GM21390 (cell line): ENCODE measurements around the gene PARP15.
"Not testable (repeated sequence)": the region's sequence is repeated elsewhere in the genome, so short reads cannot be mapped to it uniquely, and the experiment has no call there.

Experiments used
- ATAC-seq: cut with Tn5 transposase; IDR thresholded peaks from one replicate; pipeline ENCODE4 v1.9.1; 2021; ENCODE audit not compliant: unreplicated experiment

The PARP15 gene

DNA sequence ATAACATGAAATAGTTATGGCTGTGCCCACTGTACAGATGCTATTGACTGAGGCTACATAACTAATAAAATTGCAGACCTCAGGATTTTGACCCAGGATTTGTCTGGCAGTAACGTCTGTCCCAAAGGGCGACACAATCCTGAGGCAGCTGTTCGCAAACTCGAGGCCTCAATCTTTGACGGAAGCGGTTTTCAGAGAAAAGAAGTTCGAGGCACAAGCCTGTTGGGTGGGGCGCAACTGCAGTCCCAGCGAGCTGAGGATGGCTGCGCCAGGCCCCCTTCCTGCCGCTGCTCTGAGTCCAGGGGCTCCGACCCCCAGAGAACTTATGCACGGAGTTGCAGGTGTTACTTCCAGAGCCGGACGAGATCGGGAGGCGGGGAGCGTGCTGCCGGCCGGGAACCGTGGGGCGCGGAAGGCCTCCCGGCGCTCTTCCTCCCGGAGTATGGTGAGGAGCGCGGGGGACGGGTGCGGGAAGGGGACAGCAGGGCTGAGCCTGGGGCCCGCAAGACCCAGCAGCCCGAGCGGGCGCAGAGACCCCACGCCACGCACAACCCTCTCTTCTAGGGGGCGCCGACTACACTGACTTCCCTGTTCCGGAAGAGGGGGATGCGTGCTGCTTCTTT lies at the start of gene PARP15:
TSS of gene PARP15 (plus strand) at position 242 of the 623 bp plus-strand sequence. CDS start at position 260, 18 bp downstream.
- ATAC-seq: no peak

DNA sequence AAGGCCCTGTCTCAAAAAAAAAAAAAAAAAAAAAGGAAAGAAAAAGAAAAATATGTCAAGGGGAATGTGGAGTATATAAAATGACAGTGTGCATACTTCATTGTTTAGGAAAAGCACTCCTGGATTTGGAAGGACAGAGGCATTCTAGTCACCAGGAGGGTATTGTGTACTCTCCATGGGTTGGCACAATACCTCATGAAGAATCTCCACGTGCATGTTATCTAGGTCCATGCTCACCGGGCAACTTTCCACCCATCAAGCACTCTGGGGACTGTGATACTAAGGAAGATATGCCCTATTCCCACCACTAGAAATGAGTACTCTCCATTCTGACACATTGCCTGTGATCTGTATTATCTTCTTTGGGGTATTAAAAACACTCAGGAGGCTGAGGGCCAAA lies 47.3 kb upstream of the PARP15 start:
- ATAC-seq: no peak

DNA sequence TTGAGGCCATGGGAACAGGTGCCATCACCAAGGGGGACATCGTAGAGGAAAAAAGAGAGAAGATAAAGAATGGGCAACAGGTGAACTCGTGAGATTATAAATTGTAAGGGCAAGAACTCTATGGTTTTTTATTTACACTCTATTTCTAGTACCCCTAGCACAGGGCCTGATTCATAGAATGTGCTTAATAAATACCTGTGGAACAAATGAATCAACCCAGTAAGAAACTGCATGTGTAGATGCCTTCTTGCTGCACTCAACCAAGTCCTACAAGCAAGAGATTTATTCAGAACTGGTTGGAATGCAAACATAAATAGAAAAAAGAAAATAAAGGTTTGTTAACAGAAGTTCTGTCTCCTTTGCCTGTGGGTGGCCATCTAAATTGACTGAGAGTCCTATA lies 44.0 kb upstream of the PARP15 start:
- no peak for ATAC-seq

DNA sequence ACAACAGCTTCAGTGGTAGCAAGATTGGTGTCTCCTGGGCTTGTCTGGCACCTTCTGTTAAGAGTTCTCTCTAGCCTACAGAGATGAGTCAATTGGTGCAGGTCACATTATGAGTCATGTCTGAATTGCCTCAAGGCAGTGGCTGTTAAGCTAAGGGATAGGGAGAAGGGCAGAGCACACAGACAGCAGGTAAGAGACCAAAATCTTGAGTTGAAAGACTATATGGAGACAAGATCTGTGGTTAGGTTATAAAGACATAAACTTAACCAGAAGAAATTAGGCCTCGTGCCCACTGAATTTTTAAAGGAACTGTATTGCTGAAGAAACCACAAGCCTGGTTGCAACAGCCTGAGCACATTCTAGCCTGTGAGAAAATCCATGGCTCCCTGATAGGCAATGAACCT lies 43.5 kb upstream of the PARP15 start:
- peak; percentile 100 for ATAC-seq

DNA sequence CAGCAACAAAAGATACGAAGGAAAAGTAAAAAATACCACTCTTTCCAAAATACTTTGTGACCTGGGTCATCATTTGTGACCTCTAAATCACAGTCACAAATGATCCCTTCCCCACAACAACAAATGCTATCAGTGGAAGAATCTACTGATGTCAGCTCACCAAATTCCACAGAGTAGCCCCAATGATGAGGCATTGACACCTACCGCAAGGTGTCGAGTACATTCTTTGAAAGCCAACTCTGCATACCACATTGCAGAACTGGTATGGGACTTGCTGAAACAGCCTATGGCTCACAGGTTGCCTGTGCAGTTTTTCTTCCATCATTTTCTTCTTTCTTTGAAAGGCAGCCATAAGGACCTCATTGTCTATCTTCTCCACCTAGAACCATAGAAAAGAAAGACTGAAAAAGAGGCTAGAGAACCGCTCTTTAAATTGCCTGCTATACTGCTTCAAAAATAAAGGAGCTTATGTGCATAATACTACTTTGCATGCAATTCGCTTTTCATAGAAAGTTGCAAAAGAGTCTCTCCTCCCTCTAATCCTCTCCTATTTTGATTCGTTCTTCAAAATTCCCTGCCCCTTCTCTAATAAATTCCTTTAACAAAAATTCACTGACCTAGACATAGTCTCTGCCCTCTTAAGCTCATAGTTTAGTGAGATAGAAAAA lies 41.4 kb upstream of the PARP15 start:
- no peak for ATAC-seq

DNA sequence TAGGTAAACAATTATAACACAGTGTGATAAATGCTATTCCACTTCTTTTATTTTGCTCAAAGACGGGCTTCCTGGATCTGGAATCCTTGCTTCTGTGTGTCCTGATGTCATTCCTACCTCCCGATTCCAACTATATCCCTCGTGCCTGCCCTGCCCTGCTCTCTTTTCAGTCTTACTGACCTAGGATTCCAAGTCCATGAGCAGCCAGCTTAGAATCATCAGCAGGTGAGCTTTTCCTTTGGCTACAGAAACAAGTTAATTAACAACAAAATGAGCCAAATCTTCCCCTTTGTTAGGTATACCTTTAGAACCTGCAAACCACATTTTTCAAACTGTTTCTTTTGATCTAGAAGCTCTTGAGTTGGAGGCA lies 40.8 kb upstream of the PARP15 start:
- no peak for ATAC-seq

DNA sequence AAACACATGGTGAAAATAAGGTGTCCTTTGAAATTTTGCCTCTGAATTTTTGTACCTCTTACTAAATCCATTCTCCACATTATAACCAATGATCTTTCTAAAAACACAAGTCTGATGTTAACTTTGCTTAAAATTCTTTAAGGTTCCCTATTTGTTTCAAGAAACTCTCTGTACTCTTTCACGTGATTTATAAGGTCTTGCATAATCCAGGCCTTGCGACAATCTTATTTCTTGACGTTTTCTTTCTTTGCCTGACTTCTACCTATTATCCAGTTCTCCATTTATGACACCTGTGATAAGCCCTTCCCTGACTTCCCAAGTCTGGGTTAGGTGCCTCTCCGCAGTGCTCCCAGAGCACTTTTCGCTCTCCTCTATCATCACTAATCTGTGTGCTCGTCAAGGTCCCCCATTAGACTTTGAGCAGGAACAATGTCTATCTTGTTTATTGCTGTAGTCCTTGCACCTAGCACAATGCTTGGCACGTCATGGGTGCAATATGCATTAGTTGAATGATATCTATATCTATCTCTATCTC lies 38.4 kb upstream of the PARP15 start:
- no peak for ATAC-seq

DNA sequence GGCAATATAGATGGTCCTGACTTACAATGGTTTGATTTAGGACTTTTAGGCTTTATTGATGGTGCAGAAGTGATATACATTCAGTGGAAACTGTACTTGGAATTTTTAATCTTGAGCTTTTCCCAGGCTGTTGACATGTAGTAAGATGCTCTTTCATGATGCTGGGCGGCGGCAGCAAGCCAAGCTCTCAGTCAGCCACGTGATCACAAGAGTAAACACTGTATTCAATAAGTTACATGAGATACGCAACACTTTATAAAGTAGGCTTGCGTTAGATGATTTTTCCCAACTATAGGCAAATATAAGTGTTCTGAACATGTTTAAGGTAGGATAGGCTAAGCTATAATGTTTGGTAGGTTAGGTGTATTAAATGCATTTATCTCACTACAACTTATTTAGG lies 31.3 kb upstream of the PARP15 start:
- ATAC-seq: no peak

DNA sequence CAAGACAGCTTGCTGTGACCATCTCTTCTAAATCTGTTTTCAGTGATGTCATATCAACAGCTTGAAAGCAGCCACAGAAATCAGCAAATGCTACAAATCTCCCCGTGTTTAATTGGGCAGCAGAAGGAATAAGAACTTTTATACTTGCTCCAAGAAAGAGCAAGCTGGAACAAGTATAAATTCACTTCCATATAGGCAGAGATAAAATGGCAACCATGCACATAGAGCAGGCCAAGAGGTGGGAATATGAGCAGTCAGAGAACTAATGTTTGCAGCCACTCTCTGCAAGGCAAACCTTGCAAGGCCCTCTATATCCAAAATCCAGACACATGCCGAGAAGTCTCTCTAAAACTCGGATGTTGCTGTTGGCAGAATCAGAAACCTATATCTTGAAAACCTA lies 29.4 kb upstream of the PARP15 start:
- ATAC-seq: no peak

DNA sequence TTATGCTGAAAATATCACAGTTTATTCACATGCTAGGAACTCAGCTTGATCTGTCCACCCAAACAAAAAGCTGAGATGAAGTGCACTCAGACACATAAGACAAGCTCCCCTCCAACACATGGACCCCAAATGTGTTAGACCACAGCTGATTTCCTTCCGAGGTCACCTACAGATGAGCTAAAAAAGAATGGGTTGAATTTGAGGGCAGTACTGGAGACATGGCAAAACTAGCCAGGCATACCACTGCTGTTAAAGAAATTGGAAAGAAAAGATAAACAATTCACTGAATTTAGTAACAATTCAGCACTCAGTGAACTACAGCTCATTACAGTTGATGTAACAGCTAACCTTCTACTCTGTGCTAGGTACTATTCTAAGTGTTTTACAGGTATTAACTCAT lies 28.8 kb upstream of the PARP15 start:
- ATAC-seq: no peak

DNA sequence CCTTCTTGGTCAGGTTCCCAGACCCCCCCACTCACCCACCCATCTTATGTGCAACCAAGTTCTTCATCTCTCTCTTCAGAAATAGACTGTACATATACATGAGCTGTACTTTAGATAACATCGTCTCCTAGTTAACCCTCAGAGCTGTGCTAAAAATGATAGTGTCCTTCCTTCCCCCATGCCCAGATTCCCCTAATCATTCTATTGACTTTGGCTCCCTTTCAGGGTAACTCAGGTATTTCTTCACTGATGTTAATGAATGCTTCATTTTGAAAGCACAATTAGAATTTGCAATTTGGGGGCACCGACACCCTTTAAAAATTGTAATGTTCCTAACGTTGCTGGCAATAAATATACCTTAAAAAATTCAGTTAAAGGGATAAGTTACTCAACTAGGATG lies 24.3 kb upstream of the PARP15 start:
- no peak for ATAC-seq

DNA sequence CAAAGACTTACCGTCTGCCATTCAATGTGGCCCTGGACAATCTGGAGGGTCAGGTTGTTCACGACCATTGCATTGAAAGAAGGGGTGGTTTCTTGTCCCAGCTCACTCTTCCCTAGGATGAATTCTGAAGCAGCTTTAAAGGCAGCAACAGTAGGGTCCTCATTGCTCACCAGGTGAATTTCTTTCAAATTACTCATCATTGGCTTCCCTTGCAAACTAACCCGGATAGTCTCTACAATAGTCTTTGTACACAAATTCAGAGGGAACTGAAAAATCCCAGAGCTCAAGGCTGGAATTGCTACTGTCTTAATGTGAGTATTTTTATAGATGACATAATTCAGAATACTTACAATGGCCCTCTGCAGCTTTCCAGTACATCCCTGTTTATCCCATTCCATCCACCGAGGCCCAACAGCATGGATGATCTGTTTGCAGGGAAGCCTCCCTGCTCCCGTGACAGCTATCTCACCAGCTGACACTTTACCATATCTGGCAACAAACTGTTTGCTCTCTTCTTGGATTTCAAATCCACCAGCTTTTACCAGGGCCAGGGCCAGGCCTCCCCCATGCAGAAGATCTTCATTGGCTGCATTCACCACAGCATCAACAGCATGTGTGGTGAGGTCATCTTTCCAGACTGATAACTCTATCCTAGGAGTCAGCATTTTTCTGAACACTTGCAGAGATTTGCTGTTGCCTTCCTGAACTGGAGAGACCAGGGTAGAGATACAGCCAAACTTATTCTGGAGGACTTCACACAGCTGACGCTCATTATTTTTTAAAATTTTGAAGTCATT lies 22.0 kb upstream of the PARP15 start:
- ATAC-seq: no peak

DNA sequence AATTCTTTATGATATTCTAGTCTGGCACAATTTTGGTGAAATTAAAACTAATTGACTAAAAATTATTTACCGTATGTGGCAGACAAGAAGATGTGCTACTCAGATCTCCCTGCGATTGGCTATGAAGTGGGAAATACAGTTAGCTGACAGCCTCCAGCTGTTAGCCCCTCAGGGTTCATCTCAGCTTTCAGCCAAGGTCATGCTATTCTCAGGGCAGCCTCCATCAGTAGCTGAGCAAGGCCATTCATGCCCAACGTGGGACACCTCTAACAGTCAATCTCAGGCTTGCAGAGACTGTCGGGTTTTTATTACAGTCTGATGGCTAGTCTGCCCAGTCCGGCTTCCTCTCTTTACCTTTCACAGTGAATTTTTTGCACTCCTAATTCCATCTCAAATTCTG lies 20.1 kb upstream of the PARP15 start:
- no peak for ATAC-seq

DNA sequence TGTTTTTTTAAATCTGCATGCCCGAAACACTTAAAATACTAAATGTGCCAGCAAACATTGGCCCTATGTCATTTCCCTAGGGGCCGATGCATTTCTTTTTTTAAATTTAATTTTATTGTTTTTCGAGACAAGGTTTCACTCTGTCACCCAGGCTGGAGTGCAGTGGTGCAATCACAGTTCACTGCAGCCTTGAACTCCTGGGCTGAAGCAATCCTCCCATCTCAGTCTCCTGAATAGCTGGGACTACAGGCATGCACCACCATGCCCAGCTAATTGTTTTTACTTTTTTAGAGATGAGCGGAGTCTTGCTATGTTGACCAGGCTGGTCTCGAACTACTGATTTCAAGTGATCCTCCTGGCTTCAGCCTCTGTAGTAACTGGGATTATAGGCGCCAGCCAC lies 18.8 kb upstream of the PARP15 start:
- ATAC-seq: no peak

DNA sequence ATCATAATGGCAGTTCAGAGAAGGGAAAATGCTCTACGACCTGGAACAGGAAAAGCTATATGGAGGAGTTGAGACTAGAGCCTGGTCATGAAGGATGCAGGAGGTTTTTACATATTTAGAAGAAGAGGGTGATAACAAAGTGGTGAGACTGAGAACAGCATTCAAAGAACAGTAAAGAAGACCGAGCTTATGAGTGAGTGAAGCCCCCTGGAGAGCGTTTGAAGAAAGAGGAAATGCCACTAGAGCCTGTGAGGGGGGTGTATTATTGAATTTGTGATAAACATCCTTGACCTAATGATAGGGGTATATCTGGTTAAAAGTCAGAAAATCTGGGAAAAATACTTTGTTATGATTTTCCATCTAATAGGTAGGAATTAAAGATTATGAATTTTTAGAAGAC lies 17.5 kb upstream of the PARP15 start:
- ATAC-seq: no peak

DNA sequence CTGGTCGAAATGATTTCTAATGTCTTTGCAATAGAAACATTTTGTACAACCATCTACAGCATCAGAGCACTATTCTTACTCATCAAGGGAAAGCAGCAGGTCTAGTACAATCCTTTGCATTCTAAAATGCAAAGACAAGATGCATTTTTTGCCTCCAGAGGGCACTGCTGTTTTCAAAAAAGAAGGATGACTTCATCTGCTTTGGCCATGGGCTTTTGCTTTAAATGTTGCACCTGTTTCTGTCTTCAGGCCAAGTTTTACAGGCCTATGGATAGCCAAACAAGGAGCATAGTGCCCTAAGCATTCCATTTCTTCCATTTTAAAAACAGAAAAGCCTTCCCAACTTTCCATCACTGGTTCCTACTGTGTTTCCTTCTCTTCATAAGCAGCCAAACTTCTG lies 16.8 kb upstream of the PARP15 start:
- ATAC-seq: no peak

DNA sequence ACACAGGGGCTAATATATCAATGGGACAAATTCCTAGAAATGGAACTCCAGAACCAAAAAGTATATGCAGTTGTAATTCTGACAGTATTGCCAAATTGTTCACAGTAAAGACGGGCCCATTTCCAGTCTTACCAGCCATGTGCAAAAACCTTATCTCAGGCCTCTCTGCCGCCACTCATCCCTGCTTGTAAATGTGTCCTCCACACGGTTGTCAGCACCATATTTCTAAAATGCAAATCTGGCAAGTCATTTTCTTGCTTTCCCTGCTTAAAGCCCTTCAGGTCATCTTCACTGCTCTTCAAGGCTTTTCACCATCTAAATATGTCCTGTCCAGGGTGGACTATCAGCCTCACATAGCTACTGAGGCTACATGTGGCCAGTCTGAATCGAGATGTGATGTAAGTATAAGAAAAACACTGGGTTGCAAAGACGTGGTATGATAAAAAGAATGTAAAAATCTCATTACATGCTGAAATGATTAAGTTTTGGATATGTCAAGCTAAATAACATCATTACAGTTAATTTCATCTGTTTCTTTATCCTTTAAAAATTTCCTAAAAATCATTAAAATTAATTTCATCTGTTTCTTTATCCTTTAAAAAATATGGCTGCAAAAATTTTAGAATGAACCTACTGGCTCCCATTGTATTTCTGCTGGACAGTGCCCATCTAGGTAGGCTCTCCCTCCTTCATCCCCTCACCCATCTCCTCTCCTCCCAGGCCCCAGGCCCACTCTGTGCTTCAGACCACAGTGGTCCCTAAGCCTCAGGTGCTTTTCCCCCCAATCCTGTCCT lies 14.3 kb upstream of the PARP15 start:
- no peak for ATAC-seq

DNA sequence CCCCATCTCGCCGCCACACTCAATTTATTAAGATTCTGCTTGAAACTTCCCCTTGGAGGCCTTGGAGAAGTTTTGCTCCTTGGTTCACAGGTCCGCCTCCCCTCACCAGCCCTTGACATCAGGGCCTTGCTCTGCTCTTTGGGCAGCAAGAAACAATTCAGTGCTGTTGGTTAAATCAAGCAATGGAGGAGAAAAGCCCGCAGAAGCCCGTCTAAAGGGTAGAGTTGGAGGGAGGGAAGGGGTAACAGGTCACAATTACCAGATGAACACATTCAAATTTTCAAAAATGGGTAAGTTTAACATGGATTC lies 13.8 kb upstream of the PARP15 start:
- no peak for ATAC-seq

DNA sequence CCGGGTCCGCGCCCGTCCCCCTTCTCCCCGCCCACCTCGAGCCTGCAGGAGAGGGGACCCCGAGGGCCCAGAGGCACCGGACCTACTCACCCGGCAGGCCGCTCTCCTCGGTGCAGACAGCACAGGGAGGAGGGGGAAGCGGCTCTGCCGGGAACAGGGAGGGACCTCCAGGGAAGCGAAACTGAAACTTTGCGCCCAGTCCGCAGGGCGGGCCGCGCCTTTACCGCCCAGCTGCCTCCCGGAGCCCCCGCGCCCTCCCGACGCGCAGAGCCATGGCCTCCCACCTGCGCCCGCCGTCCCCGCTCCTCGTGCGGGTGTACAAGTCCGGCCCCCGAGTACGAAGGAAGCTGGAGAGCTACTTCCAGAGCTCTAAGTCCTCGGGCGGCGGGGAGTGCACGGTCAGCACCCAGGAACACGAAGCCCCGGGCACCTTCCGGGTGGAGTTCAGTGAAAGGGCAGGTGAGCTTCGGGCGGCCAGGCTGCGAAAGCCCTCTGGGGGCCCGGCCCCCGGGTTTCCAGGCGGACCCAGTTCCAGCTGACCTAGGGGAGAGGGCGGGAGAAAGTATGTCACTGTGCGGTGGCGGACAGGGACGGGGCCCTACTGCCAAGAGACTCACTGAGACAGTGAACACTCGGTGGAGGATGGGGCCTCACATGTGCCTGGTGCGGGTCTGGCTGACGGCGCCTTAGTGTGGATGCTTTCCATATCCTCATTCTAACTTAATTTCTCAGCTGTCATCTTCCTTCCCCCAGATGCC lies 13.1 kb upstream of the PARP15 start, which contains the start of the genes DTX3L and PARP9:
TSS of gene DTX3L (plus strand) at position 184 of the 758 bp plus-strand sequence. CDS start at position 273, 89 bp downstream.
TSS of gene PARP9 (minus strand) at position 146 of the 758 bp plus-strand sequence. CDS start 4,680 bp downstream, outside the sequence.
- peak; percentile 69 for ATAC-seq

DNA sequence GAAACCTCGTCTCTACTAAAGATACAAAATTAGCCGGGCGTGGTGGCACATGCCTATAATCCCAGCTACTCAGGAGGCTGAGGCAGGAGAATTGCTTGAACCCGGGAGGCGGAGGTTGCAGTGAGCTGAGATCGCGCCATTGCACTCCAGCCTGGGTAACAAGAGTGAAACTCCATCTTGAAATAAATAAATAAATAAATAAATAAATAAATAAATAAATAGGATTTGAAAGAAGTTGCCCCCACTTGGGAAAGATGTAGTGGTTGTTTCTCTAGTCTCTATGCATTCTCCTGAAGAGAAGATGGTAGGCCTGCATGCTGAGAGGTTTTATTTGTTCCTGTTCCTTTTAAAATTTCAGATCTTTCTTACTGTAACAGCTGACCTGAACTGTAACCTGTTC lies 9.3 kb upstream of the PARP15 start:
- ATAC-seq: not testable (repeated sequence)
